WTC11 (cell line): ENCODE results near the gene FLOT2. TPM values are rescaled to one million over a fixed set of nuclear protein-coding genes. Genes with fewer than 3 reads are reported as not detected.
"Not testable (repeated sequence)": the region's sequence is repeated elsewhere in the genome, so short reads cannot be mapped to it uniquely, and the experiment has no call there.

Source experiments
- ATAC-seq: fragments of 200-7000 bp; cut with Tn5 transposase; 2 replicates; pipeline ENCODE4 v1.10.0; 2021; ENCODE audit warnings: mild to moderate bottlenecking, moderate library complexity
- CTCF ChIA-PET: fragments of 300-600 bp; sonication (Branson Sonifier 250); formaldehyde crosslinking; loops from one replicate; lab custom pipeline; 2021; ENCODE audit warnings: antibody characterized with exemption; lab: Charles Lee
- POLR2A ChIA-PET: fragments of 350-600 bp; sonication (Branson Sonifier 250); formaldehyde crosslinking; loops from one replicate; lab custom pipeline; 2021; ENCODE audit warnings: antibody characterized with exemption; lab: Charles Lee
- DNase-seq: peaks from one replicate; pipeline ENCODE4 v3.0.0; 2021; ENCODE audit warnings: low spot score
- H3K27ac Mint-ChIP-seq: 2 replicates; pipeline ENCODE4 v1.8.0; 2021; ENCODE audit warnings: mixed read lengths
- H3K27me3 Mint-ChIP-seq: 2 replicates; pipeline ENCODE4 v1.8.0; 2021; ENCODE audit warnings: low read depth, mild to moderate bottlenecking, moderate library complexity, mixed read lengths
- H3K36me3 Mint-ChIP-seq: 2 replicates; pipeline ENCODE4 v1.8.0; 2021; ENCODE audit warnings: mixed read lengths
- H3K4me1 Mint-ChIP-seq: 2 replicates; pipeline ENCODE4 v1.8.0; 2022; ENCODE audit warnings: mixed read lengths
- H3K4me3 Mint-ChIP-seq: 2 replicates; pipeline ENCODE4 v1.8.0; 2021; ENCODE audit warnings: mild to moderate bottlenecking, moderate library complexity, mixed read lengths
- H3K9me3 Mint-ChIP-seq: 2 replicates; pipeline ENCODE4 v1.8.0; 2021; ENCODE audit warnings: mixed read lengths
- AR ChIP-seq: fragments of 250-450 bp; sonication (Bioruptor Pico); IDR thresholded peaks from 2 replicates; pipeline ENCODE4 v1.9.0; 2021; ENCODE audit warnings: mild to moderate bottlenecking
- EMX1 ChIP-seq: fragments of 250-450 bp; sonication (Bioruptor Pico); IDR thresholded peaks from 2 replicates; pipeline ENCODE4 v1.8.0; 2021; ENCODE audit warnings: mild to moderate bottlenecking
- ESRRA ChIP-seq: sonication (generic); formaldehyde crosslinking; IDR thresholded peaks from 2 replicates; pipeline ENCODE4 v1.8.1; 2022; ENCODE audit warnings: mild to moderate bottlenecking, missing genetic modification reagents, borderline replicate concordance
- ETV6 ChIP-seq: sonication (generic); formaldehyde crosslinking; IDR thresholded peaks from 2 replicates; pipeline ENCODE4 v1.8.1; 2022; ENCODE audit warnings: mild to moderate bottlenecking, missing genetic modification reagents
- FOXP1 ChIP-seq: sonication (generic); formaldehyde crosslinking; IDR thresholded peaks from 2 replicates; pipeline ENCODE4 v1.8.0; 2022; ENCODE audit warnings: missing genetic modification reagents, mild to moderate bottlenecking, moderate library complexity, borderline replicate concordance
- GABPB1 ChIP-seq: sonication (generic); formaldehyde crosslinking; IDR thresholded peaks from 2 replicates; pipeline ENCODE4 v1.8.1; 2023; ENCODE audit warnings: mild to moderate bottlenecking, missing genetic modification reagents
- KAT7 ChIP-seq: sonication (generic); formaldehyde crosslinking; IDR thresholded peaks from 2 replicates; pipeline ENCODE4 v1.8.1; 2023; ENCODE audit warnings: missing genetic modification reagents, mild to moderate bottlenecking, borderline replicate concordance
- MLX ChIP-seq: sonication (generic); formaldehyde crosslinking; IDR thresholded peaks from 2 replicates; pipeline ENCODE4 v1.8.1; 2023; ENCODE audit warnings: mild to moderate bottlenecking, missing genetic modification reagents, moderate library complexity
- MYBL2 ChIP-seq: sonication (generic); formaldehyde crosslinking; IDR thresholded peaks from 2 replicates; pipeline ENCODE4 v1.8.1; 2023; ENCODE audit warnings: mild to moderate bottlenecking, moderate library complexity, missing genetic modification reagents
- PRRX2 ChIP-seq: fragments of 250-450 bp; sonication (Bioruptor Pico); IDR thresholded peaks from 2 replicates; pipeline ENCODE4 v1.8.0; 2021; ENCODE audit warnings: mild to moderate bottlenecking
- TEAD1 ChIP-seq: sonication (generic); formaldehyde crosslinking; IDR thresholded peaks from 2 replicates; pipeline ENCODE4 v1.8.0; 2022; ENCODE audit warnings: mild to moderate bottlenecking, missing genetic modification reagents
- ZBTB43 ChIP-seq: sonication (generic); formaldehyde crosslinking; IDR thresholded peaks from 2 replicates; pipeline ENCODE4 v1.8.1; 2023; ENCODE audit warnings: mild to moderate bottlenecking, missing genetic modification reagents
- ZNF219 ChIP-seq: sonication (generic); formaldehyde crosslinking; IDR thresholded peaks from 2 replicates; pipeline ENCODE4 v1.8.0; 2023; ENCODE audit warnings: missing genetic modification reagents, mild to moderate bottlenecking, borderline replicate concordance
- total RNA-seq: library from RNA; stranded (reverse); gene quantifications from 3 replicates; pipeline ENCODE4 v1.2.3, GENCODE V29; 2021
- TF ChIP-seq, protein P1 (sequence below): sonication (generic); formaldehyde crosslinking; IDR thresholded peaks from 2 replicates; pipeline ENCODE4 v1.8.1; 2022; ENCODE audit warnings: missing genetic modification reagents, borderline replicate concordance
- TF ChIP-seq, protein P2 (sequence below): fragments of 250-450 bp; sonication (Bioruptor Pico); IDR thresholded peaks from 2 replicates; pipeline ENCODE4 v2.1.2; 2022; ENCODE audit warnings: mild to moderate bottlenecking, moderate library complexity
- TF ChIP-seq, protein P3 (sequence below): sonication (generic); formaldehyde crosslinking; IDR thresholded peaks from 2 replicates; pipeline ENCODE4 v1.8.1; 2022; ENCODE audit warnings: mild to moderate bottlenecking, moderate library complexity, missing genetic modification reagents
- TF ChIP-seq, protein P4 (sequence below): fragments of 200-600 bp; IDR thresholded peaks from 2 replicates; pipeline ENCODE4 v1.8.0; 2022; ENCODE audit warnings: antibody characterized with exemption

Gene FLOT2
- total RNA-seq, 1 experiment from 2014 or later: 139 TPM

DNA sequence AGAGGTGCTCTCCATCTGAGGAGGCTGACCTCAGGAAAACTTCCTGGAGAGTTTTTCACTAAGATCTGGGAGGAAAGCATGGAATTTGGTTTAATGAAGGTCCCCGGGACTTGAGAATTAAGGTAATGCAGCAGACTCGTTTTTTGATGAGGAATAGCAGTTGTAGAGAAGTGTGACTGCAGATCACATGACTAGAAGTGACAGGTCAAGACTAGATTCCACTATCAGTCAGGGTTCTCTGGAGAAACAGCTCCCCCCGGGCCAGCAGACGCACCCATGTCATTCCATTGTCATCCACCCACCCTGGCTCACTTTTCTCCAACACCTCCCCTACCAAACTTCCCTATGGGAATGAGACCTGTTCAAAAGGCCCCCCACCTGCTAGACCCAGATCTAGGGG, 7.3 kb upstream of the FLOT2 start (continued):
- TF ChIP-seq, protein P1, sequence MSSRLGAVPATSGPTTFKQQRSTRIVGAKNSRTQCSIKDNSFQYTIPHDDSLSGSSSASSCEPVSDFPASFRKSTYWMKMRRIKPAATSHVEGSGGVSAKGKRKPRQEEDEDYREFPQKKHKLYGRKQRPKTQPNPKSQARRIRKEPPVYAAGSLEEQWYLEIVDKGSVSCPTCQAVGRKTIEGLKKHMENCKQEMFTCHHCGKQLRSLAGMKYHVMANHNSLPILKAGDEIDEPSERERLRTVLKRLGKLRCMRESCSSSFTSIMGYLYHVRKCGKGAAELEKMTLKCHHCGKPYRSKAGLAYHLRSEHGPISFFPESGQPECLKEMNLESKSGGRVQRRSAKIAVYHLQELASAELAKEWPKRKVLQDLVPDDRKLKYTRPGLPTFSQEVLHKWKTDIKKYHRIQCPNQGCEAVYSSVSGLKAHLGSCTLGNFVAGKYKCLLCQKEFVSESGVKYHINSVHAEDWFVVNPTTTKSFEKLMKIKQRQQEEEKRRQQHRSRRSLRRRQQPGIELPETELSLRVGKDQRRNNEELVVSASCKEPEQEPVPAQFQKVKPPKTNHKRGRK (CRISPR knock-in tag): no peak
- TF ChIP-seq, all 79 proteins: peak for 0

- H3K36me3 Mint-ChIP-seq: peaks cover 35% of the 10 kb centered on the region
- H3K27me3 Mint-ChIP-seq, ATAC-seq, H3K9me3 Mint-ChIP-seq, DNase-seq, POLR2A ChIA-PET: not testable (repeated sequence)
- TF ChIP-seq, protein P1 (CRISPR knock-in tag): 0 out of 2 replicates have a peak, but pooled peaks have one; percentile 18
- H3K4me3 Mint-ChIP-seq: peak overlapping the region; percentile 47
- CTCF ChIA-PET: interaction anchor here (0.7 to 9.0 kb wide), 11 partner anchors 9 to 184 kb away, joined by 4 to 103 read pairs (median 6); partner anchors contain the start of genes NEK8, RPL23A and TLCD1
- peaks cover 29% of the 10 kb centered on the region for H3K4me1 Mint-ChIP-seq
- 0 out of 2 replicates have a peak overlapping the region, but pooled peaks have one; percentile 12 for H3K27ac Mint-ChIP-seq
Observed at GRCh38 chr17:28903546-28903841, 6.0 kb upstream of the FLOT2 start.

GRCh38 chr17:28902819-28903545, 5.4 kb upstream of the FLOT2 start, which contains the start of gene DHRS13:
TSS of gene DHRS13 (minus strand) at chr17:28903079. CDS start at chr17:28902944, 135 bp downstream.
- Mint-ChIP-seq H3K9me3 (no peaks in the 10 kb centered on the region), H3K4me3 (peak within 1 kb of the TSS; percentile 85), H3K36me3 (peaks cover 30% of the 10 kb centered on the region), H3K27ac (peak within 1 kb of the TSS; percentile 61), H3K27me3 (no peaks in the 10 kb centered on the region), H3K4me1 (peaks cover 31% of the 10 kb centered on the region)
- peak; percentile 95 for DNase-seq
- CTCF ChIA-PET: interaction anchor here (0.6 to 9.0 kb wide), 29 partner anchors 8 to 689 kb away, joined by 3 to 103 read pairs (median 4); partner anchors contain the start of genes FAM222B, NEK8, RPL23A and TLCD1
- peak; percentile 89 for ATAC-seq
- POLR2A ChIA-PET: interaction anchor here (0.9 to 2.2 kb wide), 3 partner anchors 47 to 326 kb away, joined by 3 to 8 read pairs (median 3); partner anchors contain the start of genes ALDOC and TLCD1
- peak; percentile 80; the same call in 1 of the 2 replicates for TF ChIP-seq ESRRA (CRISPR knock-in tag)
- TF ChIP-seq GABPB1 (CRISPR knock-in tag): peak; percentile 58; the same call in 1 of the 2 replicates
- peak; percentile 77 for TF ChIP-seq FOXP1 (CRISPR knock-in tag)
- 0 out of 2 replicates have a peak, but pooled peaks have one; percentile 16 for TF ChIP-seq ZNF219
- TF ChIP-seq, protein P2, sequence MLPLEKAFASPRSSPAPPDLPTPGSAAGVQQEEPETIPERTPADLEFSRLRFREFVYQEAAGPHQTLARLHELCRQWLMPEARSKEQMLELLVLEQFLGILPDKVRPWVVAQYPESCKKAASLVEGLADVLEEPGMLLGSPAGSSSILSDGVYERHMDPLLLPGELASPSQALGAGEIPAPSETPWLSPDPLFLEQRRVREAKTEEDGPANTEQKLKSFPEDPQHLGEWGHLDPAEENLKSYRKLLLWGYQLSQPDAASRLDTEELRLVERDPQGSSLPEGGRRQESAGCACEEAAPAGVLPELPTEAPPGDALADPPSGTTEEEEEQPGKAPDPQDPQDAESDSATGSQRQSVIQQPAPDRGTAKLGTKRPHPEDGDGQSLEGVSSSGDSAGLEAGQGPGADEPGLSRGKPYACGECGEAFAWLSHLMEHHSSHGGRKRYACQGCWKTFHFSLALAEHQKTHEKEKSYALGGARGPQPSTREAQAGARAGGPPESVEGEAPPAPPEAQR: 0 out of 2 replicates have a peak, but pooled peaks have one; percentile 17
- 0 out of 2 replicates have a peak, but pooled peaks have one; percentile 45 for TF ChIP-seq PRRX2
- peak; percentile 19; the same call in 1 of the 2 replicates for TF ChIP-seq EMX1
- peak; percentile 76; the same call in 1 of the 2 replicates for TF ChIP-seq TEAD1 (CRISPR knock-in tag)
- TF ChIP-seq AR (CRISPR knock-in tag): no peak
- peak; percentile 100 for TF ChIP-seq ZBTB43 (CRISPR knock-in tag)
- TF ChIP-seq, protein P3, sequence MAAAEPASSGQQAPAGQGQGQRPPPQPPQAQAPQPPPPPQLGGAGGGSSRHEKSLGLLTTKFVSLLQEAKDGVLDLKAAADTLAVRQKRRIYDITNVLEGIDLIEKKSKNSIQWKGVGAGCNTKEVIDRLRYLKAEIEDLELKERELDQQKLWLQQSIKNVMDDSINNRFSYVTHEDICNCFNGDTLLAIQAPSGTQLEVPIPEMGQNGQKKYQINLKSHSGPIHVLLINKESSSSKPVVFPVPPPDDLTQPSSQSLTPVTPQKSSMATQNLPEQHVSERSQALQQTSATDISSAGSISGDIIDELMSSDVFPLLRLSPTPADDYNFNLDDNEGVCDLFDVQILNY (CRISPR knock-in tag): peak; percentile 91
- peak; percentile 71; the same call in 1 of the 2 replicates for TF ChIP-seq ETV6 (CRISPR knock-in tag)
- TF ChIP-seq, protein P4, sequence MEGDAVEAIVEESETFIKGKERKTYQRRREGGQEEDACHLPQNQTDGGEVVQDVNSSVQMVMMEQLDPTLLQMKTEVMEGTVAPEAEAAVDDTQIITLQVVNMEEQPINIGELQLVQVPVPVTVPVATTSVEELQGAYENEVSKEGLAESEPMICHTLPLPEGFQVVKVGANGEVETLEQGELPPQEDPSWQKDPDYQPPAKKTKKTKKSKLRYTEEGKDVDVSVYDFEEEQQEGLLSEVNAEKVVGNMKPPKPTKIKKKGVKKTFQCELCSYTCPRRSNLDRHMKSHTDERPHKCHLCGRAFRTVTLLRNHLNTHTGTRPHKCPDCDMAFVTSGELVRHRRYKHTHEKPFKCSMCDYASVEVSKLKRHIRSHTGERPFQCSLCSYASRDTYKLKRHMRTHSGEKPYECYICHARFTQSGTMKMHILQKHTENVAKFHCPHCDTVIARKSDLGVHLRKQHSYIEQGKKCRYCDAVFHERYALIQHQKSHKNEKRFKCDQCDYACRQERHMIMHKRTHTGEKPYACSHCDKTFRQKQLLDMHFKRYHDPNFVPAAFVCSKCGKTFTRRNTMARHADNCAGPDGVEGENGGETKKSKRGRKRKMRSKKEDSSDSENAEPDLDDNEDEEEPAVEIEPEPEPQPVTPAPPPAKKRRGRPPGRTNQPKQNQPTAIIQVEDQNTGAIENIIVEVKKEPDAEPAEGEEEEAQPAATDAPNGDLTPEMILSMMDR: peak; percentile 100
- no peak; the same call in 1 of the 2 replicates for TF ChIP-seq MYBL2
- TF ChIP-seq KAT7 (CRISPR knock-in tag): peak; percentile 93
- 0 out of 2 replicates have a peak, but pooled peaks have one; percentile 84 for TF ChIP-seq MLX (CRISPR knock-in tag)
